GM18507 (cell line): ENCODE measurements around the gene G6PD.
A peak's percentile ranks its signal among the peaks of the same experiment; 100 is the strongest.

Experiments
- DNase-seq: peaks from one replicate; pipeline ENCODE4 v3.0.0; 2011; ENCODE audit warnings: low read depth; ENCODE audit not compliant: insufficient read length; ENCODE audit errors: extremely low spot score
- FAIRE-seq: peaks from 2 replicates; lab custom pipeline; 2011; peaks lifted over from hg19 to GRCh38; lab: Jason Lieb, UNC

G6PD gene

GRCh38 chrX:154490414-154491083 lies 56.1 kb downstream of the G6PD start, which contains the start of gene SLC10A3:
Gene SLC10A3, minus strand, starts transcription at chrX:154490629. Its CDS starts 1,689 bp downstream, at chrX:154488940.
- DNase-seq (peak; percentile 74), FAIRE-seq (peak; percentile 100)

GRCh38 chrX:154490021-154490413 lies 56.6 kb downstream of the G6PD start:
- DNase-seq: no peak
- FAIRE-seq: no peak

GRCh38 chrX:154489182-154489581 lies 57.5 kb downstream of the G6PD start:
- DNase-seq (no peak), FAIRE-seq (no peak)

GRCh38 chrX:154488336-154489075 lies 58.1 kb downstream of the G6PD start:
- DNase-seq: no peak
- no peak for FAIRE-seq

- FAIRE-seq (no peak), DNase-seq (no peak)
Measured at GRCh38 chrX:154487518-154488290, 58.9 kb downstream of the G6PD start.

- DNase-seq (peak; percentile 30), FAIRE-seq (peak; percentile 71)
Measured at GRCh38 chrX:154486396-154487207, 60.0 kb downstream of the G6PD start, which contains the start of gene UBL4A. Gene UBL4A, minus strand, starts transcription at chrX:154486615. Its CDS starts 31 bp downstream, at chrX:154486584.

GRCh38 chrX:154486052-154486395 lies 60.6 kb downstream of the G6PD start:
- no peak for DNase-seq
- FAIRE-seq: no peak

GRCh38 chrX:154485150-154486051 lies 61.2 kb downstream of the G6PD start:
- FAIRE-seq: no peak
- no peak for DNase-seq

GRCh38 chrX:154484255-154485149 lies 62.1 kb downstream of the G6PD start:
- no peak for DNase-seq
- FAIRE-seq: no peak

- DNase-seq (no peak), FAIRE-seq (no peak)
Measured at GRCh38 chrX:154483325-154483724, 63.3 kb downstream of the G6PD start.

GRCh38 chrX:154482786-154483185 lies 63.9 kb downstream of the G6PD start:
- FAIRE-seq (no peak), DNase-seq (no peak)

- no peak for DNase-seq
- peak; percentile 47 for FAIRE-seq
Measured at GRCh38 chrX:154481911-154482601, 64.6 kb downstream of the G6PD start.
